Stomach (tissue), 9 donors: ENCODE measurements around the gene SMIM14. TPM values are rescaled to one million over a fixed set of nuclear protein-coding genes. Genes with fewer than 3 reads are reported as not detected.
A peak's percentile ranks its signal among the peaks of the same experiment; 100 is the strongest.

ENCODE experiments used
- DNase-seq, 2 donors: peaks; one replicate each; pipeline versions ENCODE4 v3.0.0 to v3.0.0-alpha.2; 2013 to 2019
- H3K27ac ChIP-seq, 5 donors: fragments of 200-600 bp in 4 of 5; sonication (generic) in 4 of 5; one replicate each; pipeline ENCODE4 v1.5.1; 2013 to 2019; ENCODE audit warnings: mild to moderate bottlenecking in 1 of 5, moderate library complexity in 1 of 5
- H3K27me3 ChIP-seq, 3 donors: fragments of 200-600 bp; sonication (generic); one replicate each; pipeline ENCODE4 v1.5.1; 2017 to 2019; ENCODE audit warnings: mixed run types in 1 of 3
- H3K36me3 ChIP-seq, 4 donors: fragments of 200-600 bp; sonication (generic); 1 replicate in 3 of 4; 2 replicates in 1 of 4; pipeline ENCODE4 v1.5.1; 2016 to 2019
- H3K4me1 ChIP-seq, 4 donors: fragments of 200-600 bp; sonication (generic); one replicate each; pipeline ENCODE4 v1.5.1; 2016 to 2019
- H3K4me3 ChIP-seq, 4 donors: fragments of 200-600 bp; sonication (generic) in 3 of 4; one replicate each; pipeline ENCODE4 v1.5.1; 2016 to 2019; ENCODE audit warnings: mild to moderate bottlenecking in 1 of 4
- H3K9me3 ChIP-seq, 4 donors: fragments of 200-600 bp; sonication (generic); one replicate each; pipeline ENCODE4 v1.5.1; 2016 to 2019
- EP300 ChIP-seq: sonication (generic); formaldehyde crosslinking; IDR thresholded peaks from one replicate; pipeline ENCODE4 v1.6.1; 2017; ENCODE audit warnings: antibody characterized with exemption
- POLR2A ChIP-seq, 4 donors: fragments of 450-650 bp; IDR thresholded peaks; one replicate each; pipeline ENCODE4 v1.6.1; 2016; ENCODE audit warnings: antibody characterized with exemption in 4 of 4, control low read depth in 2 of 4, mild to moderate bottlenecking in 1 of 4, moderate library complexity in 1 of 4
- POLR2AphosphoS5 ChIP-seq, 3 donors: sonication (generic); formaldehyde crosslinking; IDR thresholded peaks; one replicate each; pipeline ENCODE4 v1.6.1; 2016; ENCODE audit warnings: antibody characterized with exemption in 3 of 3
- WGBS, 5 donors: extraction: QIAGEN DNeasy Blood & Tissue Kit in 3 of 5; methylation state at CpG; one replicate each; pipeline versions ENCODE4 v1.1.5 to v1.1.7; 2013 to 2018; 5-methylcytosine and 5-hydroxymethylcytosine counted together
- intact Hi-C: fragments of 100-400 bp; cut with DNase I; formaldehyde crosslinking; loops from one replicate; pipeline ENCODE4 v1.15.1; 2023; ENCODE audit warnings: low total_unique reads
- polyA plus RNA-seq, 3 donors: library from polyadenylated mRNA; stranded (reverse); fragments of 200-250 nt; gene quantifications; one replicate each; pipeline ENCODE4 v1.2.3, GENCODE V29; 2013
- total RNA-seq, 5 donors: library from RNA; depleted of rRNA; stranded (reverse); fragments of >200 nt; gene quantifications; one replicate each; pipeline versions ENCODE4 v1.1.0 to v1.2.3, GENCODE V29; 2014 to 2016
- TF ChIP-seq, protein P1 (sequence below), 7 experiments: fragments of 450-650 bp in 4 of 7; fragments of 200-600 bp in 3 of 7; sonication (generic) in 3 of 7; IDR thresholded peaks; one replicate each; pipeline ENCODE4 v1.5.1; 2016 to 2019; ENCODE audit warnings: antibody characterized with exemption in 7 of 7, control low read depth in 2 of 7, mild to moderate bottlenecking in 1 of 7
- donor health status: healthy with polysubstance abuse.
- donor health status: Bipolar disorder and iron deficiency.
- donor health status: healthy.

The SMIM14 gene
- total and polyA plus RNA-seq, 8 donors, result 11.1 to 83.6 (median 32.7) TPM

DNA sequence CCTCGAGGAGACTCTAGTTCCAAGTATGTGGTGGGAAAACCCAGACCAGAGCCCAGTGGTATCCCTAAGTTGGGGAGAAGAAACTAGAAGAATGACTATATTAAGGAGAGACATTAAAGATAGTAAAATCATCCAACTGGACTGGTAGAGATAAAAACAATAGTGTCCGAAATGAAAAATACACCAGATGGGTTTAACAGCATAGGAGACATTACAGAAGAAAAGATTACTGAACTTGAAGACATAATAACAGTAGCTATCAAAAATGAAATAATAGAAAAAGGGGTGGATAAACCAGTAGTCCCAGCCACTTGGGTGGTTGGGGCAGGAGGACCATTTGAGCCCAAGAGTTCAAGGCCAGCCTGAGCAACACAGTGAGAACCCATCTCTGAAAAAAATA lies 31.9 kb downstream of the SMIM14 start:
- peaks cover 13 to 78% (median 60%) of the 10 kb centered on the region in 4 donors for H3K36me3 ChIP-seq
- H3K27me3 ChIP-seq, result no peaks in the 10 kb centered on the region
- no peak for DNase-seq
- H3K9me3 ChIP-seq, result no peaks in the 10 kb centered on the region
- WGBS, 5 donors, result 96 to 100% (median 98%) methylated on average over 2 of the region's 2 CpGs
- H3K4me1 ChIP-seq, result peaks cover 0 to 19% (median 0%) of the 10 kb centered on the region in 4 donors
- H3K27ac ChIP-seq, result no peak overlapping the region
- intact Hi-C loops, result no loop called here
- TF ChIP-seq, protein P1, sequence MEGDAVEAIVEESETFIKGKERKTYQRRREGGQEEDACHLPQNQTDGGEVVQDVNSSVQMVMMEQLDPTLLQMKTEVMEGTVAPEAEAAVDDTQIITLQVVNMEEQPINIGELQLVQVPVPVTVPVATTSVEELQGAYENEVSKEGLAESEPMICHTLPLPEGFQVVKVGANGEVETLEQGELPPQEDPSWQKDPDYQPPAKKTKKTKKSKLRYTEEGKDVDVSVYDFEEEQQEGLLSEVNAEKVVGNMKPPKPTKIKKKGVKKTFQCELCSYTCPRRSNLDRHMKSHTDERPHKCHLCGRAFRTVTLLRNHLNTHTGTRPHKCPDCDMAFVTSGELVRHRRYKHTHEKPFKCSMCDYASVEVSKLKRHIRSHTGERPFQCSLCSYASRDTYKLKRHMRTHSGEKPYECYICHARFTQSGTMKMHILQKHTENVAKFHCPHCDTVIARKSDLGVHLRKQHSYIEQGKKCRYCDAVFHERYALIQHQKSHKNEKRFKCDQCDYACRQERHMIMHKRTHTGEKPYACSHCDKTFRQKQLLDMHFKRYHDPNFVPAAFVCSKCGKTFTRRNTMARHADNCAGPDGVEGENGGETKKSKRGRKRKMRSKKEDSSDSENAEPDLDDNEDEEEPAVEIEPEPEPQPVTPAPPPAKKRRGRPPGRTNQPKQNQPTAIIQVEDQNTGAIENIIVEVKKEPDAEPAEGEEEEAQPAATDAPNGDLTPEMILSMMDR (IDR thresholded peaks at IDR 0.05), result no peak
- TF ChIP-seq POLR2AphosphoS5 (IDR thresholded peaks at IDR 0.05) (no peak), POLR2A (IDR thresholded peaks at IDR 0.05) (no peak), EP300 (no peak)
- H3K4me3 ChIP-seq, result no peak overlapping the region

DNA sequence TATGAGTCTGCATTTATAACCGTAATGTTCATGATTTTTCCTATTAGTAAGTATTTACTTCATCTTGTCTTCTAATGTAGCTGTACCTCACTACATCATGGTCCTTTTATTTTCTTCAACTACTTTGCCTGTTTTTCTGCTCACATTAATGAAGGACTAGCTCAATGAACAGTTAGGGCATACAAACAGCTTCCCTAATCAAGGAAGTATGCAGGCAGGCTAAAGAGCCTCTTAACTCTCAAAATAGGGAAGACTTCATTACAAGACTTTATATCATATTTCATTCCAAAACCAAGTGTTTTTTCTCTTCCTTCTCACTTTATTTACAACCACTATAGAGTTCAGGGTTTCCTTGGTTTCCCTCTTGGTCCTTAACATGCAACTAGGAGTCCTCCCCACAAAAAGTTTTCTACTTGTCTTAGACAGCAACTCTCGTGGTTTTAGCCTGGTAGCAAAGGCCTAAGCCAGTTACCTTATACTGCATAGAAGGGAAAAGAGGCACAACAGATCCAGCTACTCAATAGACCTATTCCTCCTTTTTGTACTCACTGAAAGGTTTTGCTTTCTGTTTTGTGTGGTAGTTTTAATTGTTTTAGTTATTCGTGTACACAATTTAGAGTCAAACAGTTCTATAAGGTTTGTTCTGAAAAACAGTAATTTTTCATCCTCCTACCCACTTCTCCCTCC lies 40.8 kb downstream of the SMIM14 start:
- no peaks in the 10 kb centered on the region for H3K27me3 ChIP-seq
- H3K4me3 ChIP-seq, result no peak overlapping the region
- WGBS, 5 donors, result 69 to 76% (median 72%) methylated on average over 3 of the region's 3 CpGs
- intact Hi-C loops, result no loop called here
- no peak for DNase-seq
- H3K36me3 ChIP-seq, result peaks cover 16 to 53% (median 39%) of the 10 kb centered on the region in 4 donors
- peak overlapping the region in 1 of 5 donors; percentile 45 for H3K27ac ChIP-seq
- TF ChIP-seq, protein P1 (IDR thresholded peaks at IDR 0.05), result no peak
- TF ChIP-seq EP300, result no peak
- no peak for TF ChIP-seq POLR2A (IDR thresholded peaks at IDR 0.05)
- TF ChIP-seq POLR2AphosphoS5 (IDR thresholded peaks at IDR 0.05), result no peak
- no peaks in the 10 kb centered on the region for H3K9me3 ChIP-seq
- peaks cover 0 to 9% (median 3%) of the 10 kb centered on the region in 4 donors for H3K4me1 ChIP-seq

DNA sequence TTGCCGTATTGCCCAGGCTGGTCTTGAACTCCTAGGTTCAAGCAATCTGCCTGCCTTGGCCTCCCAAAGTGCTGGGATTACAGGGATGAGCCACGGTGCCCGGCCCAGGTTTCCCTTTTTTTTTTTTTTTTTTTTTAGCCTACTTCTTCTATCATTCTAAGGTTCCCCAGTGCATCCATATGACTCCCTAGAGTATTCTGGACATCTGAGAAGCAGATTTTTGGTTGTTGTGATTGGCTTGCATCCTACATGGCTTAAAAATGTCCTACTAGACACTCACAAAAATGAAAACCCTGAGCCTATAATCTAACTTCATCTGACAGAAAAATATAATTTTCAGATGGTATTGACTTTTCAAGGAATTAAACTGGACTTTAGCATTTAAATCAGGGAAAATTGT lies 41.7 kb downstream of the SMIM14 start:
- 90 to 100% (median 94%) methylated on average over 3 of the region's 3 CpGs for WGBS, 5 donors
- DNase-seq, result no peak

DNA sequence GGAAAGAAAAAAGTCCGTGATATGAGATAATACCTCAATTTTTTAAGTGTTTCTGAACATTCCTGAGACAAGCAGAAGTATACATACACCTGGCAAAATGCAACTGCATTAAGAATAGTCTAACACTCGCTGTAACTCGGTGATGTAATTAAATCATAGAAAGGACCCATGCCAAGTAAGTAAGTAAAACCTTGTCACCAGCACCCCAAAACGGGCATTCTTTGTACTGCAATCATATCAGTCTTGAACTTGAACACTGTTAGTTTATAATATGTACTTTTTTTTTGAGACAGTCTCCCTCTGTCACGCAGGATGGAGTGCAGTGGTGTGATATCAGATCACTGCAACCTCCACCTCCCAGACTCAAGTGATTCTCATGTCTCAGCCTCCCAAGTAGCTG lies 47.4 kb downstream of the SMIM14 start:
- H3K27me3 ChIP-seq, result no peaks in the 10 kb centered on the region
- intact Hi-C loops, result no loop called here
- WGBS, 5 donors, result 29 to 55% (median 35%) methylated on average over 5 of the region's 5 CpGs
- peak overlapping the region in 1 of 5 donors; percentile 12 for H3K27ac ChIP-seq
- H3K9me3 ChIP-seq, result no peaks in the 10 kb centered on the region
- DNase-seq, result peak; percentile 32 to 69
- no peak overlapping the region for H3K4me3 ChIP-seq
- peaks cover 0 to 15% (median 5%) of the 10 kb centered on the region in 4 donors for H3K36me3 ChIP-seq
- H3K4me1 ChIP-seq, result peaks cover 0 to 12% (median 2%) of the 10 kb centered on the region in 4 donors
- TF ChIP-seq POLR2AphosphoS5 (IDR thresholded peaks at IDR 0.05) (peak in 1 of 3 donors; percentile 9), EP300 (no peak), POLR2A (IDR thresholded peaks at IDR 0.05) (no peak)
- TF ChIP-seq, protein P1 (IDR thresholded peaks at IDR 0.05), result peak in 3 of 7 experiments; percentile 17 to 61 (median 18)

More for the DNA sequence above, 41.7 kb downstream of the SMIM14 start:
- TF ChIP-seq, protein P1 (IDR thresholded peaks at IDR 0.05), result no peak
- TF ChIP-seq EP300 (no peak), POLR2AphosphoS5 (IDR thresholded peaks at IDR 0.05) (no peak), POLR2A (IDR thresholded peaks at IDR 0.05) (no peak)
- Histone ChIP-seq H3K27me3 (no peaks in the 10 kb centered on the region), H3K4me3 (no peak overlapping the region), H3K4me1 (peaks cover 0 to 10% (median 3%) of the 10 kb centered on the region in 4 donors), H3K27ac (no peak overlapping the region), H3K9me3 (no peaks in the 10 kb centered on the region), H3K36me3 (peaks cover 16 to 45% (median 30%) of the 10 kb centered on the region in 4 donors)
- intact Hi-C loops, result no loop called here
